Measurements from ENCODE around the gene LMO3. TPM values are rescaled to one million over a fixed set of nuclear protein-coding genes. Genes with fewer than 3 reads are reported as not detected.

Gene LMO3
- total RNA-seq, 1 experiment from 2014 or later, result 0.34 TPM

- Histone ChIP-seq H3K9me2 (ENCODE audit: insufficient read depth) (no peaks in the 10 kb centered on the region), H3K36me3 (ENCODE audit: control insufficient read depth in 1 of 2, insufficient read depth in 2 of 2, low read length in 2 of 2) (no peaks in the 10 kb centered on the region), H3K4me2 (ENCODE audit: low read length) (no peak overlapping the region), H3K27ac (ENCODE audit: low read depth, low read length) (no peak overlapping the region), H3K79me2 (ENCODE audit: insufficient read depth, low read length) (no peaks in the 10 kb centered on the region), H3K4me1 (ENCODE audit: control insufficient read depth in 1 of 2, insufficient read depth in 2 of 2, low read length in 2 of 2) (no peaks in the 10 kb centered on the region), H3K4me3 (replicated peaks in 1 of 2; ENCODE audit: low read depth in 1 of 2, low read length in 2 of 2) (no peak overlapping the region), H3K9me3 (ENCODE audit: control insufficient read depth in 1 of 2, insufficient read depth in 1 of 2, low read depth in 1 of 2, low read length in 2 of 2) (no peaks in the 10 kb centered on the region), H3K9ac (ENCODE audit: low read length) (no peak overlapping the region), H3K27me3 (ENCODE audit: insufficient read depth, low read length) (no peaks in the 10 kb centered on the region), H2AFZ (ENCODE audit: low read depth, low read length, poor library complexity, severe bottlenecking) (no peak overlapping the region), H4K20me1 (ENCODE audit: insufficient read depth) (no peaks in the 10 kb centered on the region)
- ATAC-seq, result no peak
- intact Hi-C loops (cut with micrococcal nuclease), result no loop called here
- DNase-seq (ENCODE audit: low read depth, low spot score), result no peak
- ChIA-PET RAD21 (ENCODE audit: low non-redundant PET in 1 of 2, low total read pairs in 2 of 2, uncharacterized antibody in 2 of 2, unreplicated experiment in 2 of 2) (no interaction called here), POLR2A (no interaction called here), CTCF (no interaction called here)
- TF ChIP-seq CTCF (IDR thresholded peaks at IDR 0.05 in 2 of 3, conservative IDR thresholded peaks at IDR 0.05 in 1 of 3; ENCODE audit: borderline replicate concordance in 1 of 3, insufficient read depth in 1 of 3, low read depth in 2 of 3, low read length in 2 of 3) (no peak), FOSL1 (IDR thresholded peaks at IDR 0.05; ENCODE audit: low read depth) (no peak), REST (IDR thresholded peaks at IDR 0.05; ENCODE audit: low read depth) (no peak), ZNF274 (IDR thresholded peaks at IDR 0.05; ENCODE audit: low read depth, low read length) (no peak), EGR1 (IDR thresholded peaks at IDR 0.05; ENCODE audit: low read depth) (no peak), ELF1 (IDR thresholded peaks at IDR 0.05; ENCODE audit: borderline replicate concordance, low read depth) (no peak), ZFX (IDR thresholded peaks at IDR 0.05) (no peak), EZH2 (IDR thresholded peaks at IDR 0.05) (no peak)
- BruUV-seq (replicated peaks), result no TSS peak
These were observed 18.4 kb downstream of the LMO3 start for GRCh38 chr12:16587514-16587913.
